ENCODE measurements around the gene FZD10. TPM values are rescaled to one million over a fixed set of nuclear protein-coding genes. Genes with fewer than 3 reads are reported as not detected.

Gene FZD10
- total and polyA plus RNA-seq, 2 of the 8 experiments (the other 6 are each of a cell fraction or from before 2014, with no cell fraction given), result 0.11 to 0.60 TPM

DNA sequence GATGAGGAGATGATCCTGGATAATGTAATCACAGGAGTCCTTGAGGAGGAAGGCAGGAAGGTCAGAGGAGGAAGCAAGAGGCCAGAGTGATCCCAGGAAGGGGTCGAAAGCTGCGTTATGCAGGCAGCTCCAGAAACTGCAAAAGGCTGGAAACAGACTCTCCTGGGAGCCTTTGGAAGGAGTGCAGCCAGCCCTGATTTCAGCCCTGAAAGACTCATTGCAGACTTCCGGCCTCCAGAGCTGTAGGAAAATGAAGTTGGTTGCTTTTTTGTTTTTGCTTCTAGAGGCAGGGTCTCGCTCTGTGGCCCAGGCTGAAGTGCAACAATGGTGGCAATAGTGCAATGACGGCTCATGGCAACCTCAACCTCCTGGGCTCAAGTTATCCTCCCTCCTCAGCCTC, 44.6 kb upstream of the FZD10 start:
- H4K5ac ChIP-seq (ENCODE audit: insufficient read length, low read depth, low read length), result no peak overlapping the region
- H3K36me3 ChIP-seq (ENCODE audit: control insufficient read depth in 2 of 4, insufficient read depth in 4 of 4, low read length in 3 of 4), result no peaks in the 10 kb centered on the region
- DNase-seq (ENCODE audit: low read depth in 1 of 2, low spot score in 2 of 2), result no peak
- POLR2A ChIA-PET (ENCODE audit: partially characterized antibody), result no interaction called here
- H2AK5ac ChIP-seq (ENCODE audit: low read depth, low read length), result no peak overlapping the region
- no peak overlapping the region for H4K91ac ChIP-seq (replicated peaks; ENCODE audit: insufficient read length, low read length)
- no peak overlapping the region for H3K4me2 ChIP-seq (ENCODE audit: insufficient read depth in 1 of 2, low read depth in 2 of 2, low read length in 2 of 2)
- H2AFZ ChIP-seq (ENCODE audit: low read length), result no peak overlapping the region
- no peaks in the 10 kb centered on the region for H3K23me2 ChIP-seq (ENCODE audit: low read depth, low read length)
- no peak overlapping the region for H3K56ac ChIP-seq (replicated peaks; ENCODE audit: insufficient read length, low read depth, low read length)
- H4K8ac ChIP-seq (ENCODE audit: extremely low read depth, insufficient read depth, low read length), result no peak overlapping the region
- H3K18ac ChIP-seq (ENCODE audit: extremely low read depth, low read length), result no peak overlapping the region
- H3K79me2 ChIP-seq (ENCODE audit: control insufficient read depth in 1 of 2, insufficient read depth in 2 of 2, low read length in 2 of 2), result no peaks in the 10 kb centered on the region
- no peaks in the 10 kb centered on the region for H4K20me1 ChIP-seq (replicated peaks in 1 of 2; ENCODE audit: control insufficient read depth in 1 of 2, insufficient read depth in 2 of 2, low read length in 2 of 2)
- H2BK15ac ChIP-seq (ENCODE audit: low read length), result no peak overlapping the region
- FAIRE-seq, result no peak
- H2BK120ac ChIP-seq (replicated peaks; ENCODE audit: low read depth, low read length), result no peak overlapping the region
- no peak overlapping the region for H2BK5ac ChIP-seq (ENCODE audit: low read depth, low read length)
- H3K9me3 ChIP-seq (ENCODE audit: insufficient read depth in 2 of 2, low read depth in 1 of 2, low read length in 1 of 2), result no peaks in the 10 kb centered on the region
- no peaks in the 10 kb centered on the region for H3K79me1 ChIP-seq (ENCODE audit: low read depth, low read length)
- H2BK20ac ChIP-seq (ENCODE audit: low read length), result no peak overlapping the region
- no peak overlapping the region for H3K9ac ChIP-seq (replicated peaks in 1 of 4; ENCODE audit: extremely low read depth in 1 of 4, low read depth in 3 of 4, low read length in 3 of 4)
- H3K14ac ChIP-seq (ENCODE audit: insufficient read length), result no peak overlapping the region
- peaks cover 0 to 15% (median 3%) of the 10 kb centered on the region in 4 experiments; a peak in 2 of 7 replicates for H3K27me3 ChIP-seq (replicated peaks in 1 of 4; ENCODE audit: control insufficient read depth in 3 of 4, extremely low read depth in 1 of 4, insufficient read depth in 3 of 4, low read length in 3 of 4)
- H3K27ac ChIP-seq (ENCODE audit: low read depth, low read length), result no peak overlapping the region
- peaks cover 0 to 4% (median 0%) of the 10 kb centered on the region in 4 experiments; a peak in 2 of 7 replicates for H3K4me1 ChIP-seq (replicated peaks in 1 of 4; ENCODE audit: control insufficient read depth in 3 of 4, insufficient read depth in 4 of 4, low read length in 3 of 4)
- 87% methylated on average over 5 of the region's 5 CpGs; no CpG with 5 or more reads in 1 of the 2 experiments for WGBS, 2 experiments (ENCODE audit: extremely low coverage in 1 of 2, insufficient coverage in 1 of 2, insufficient read length in 1 of 2, insufficient replicate concordance in 2 of 2, low coverage in 1 of 2, low lambda C conversion rate in 2 of 2, missing lambda C conversion rate in 1 of 2)
- H3K23ac ChIP-seq (ENCODE audit: insufficient read length), result no peak overlapping the region
- H2BK12ac ChIP-seq (ENCODE audit: low read depth, low read length), result no peak overlapping the region
- CTCF ChIA-PET (ENCODE audit: partially characterized antibody), result interaction anchor here (1.2 to 1.8 kb wide), 3 partner anchors 9 to 72 kb away, joined by 3 to 6 read pairs (median 4); no protein-coding TSS in a partner anchor
- H3K4ac ChIP-seq (replicated peaks; ENCODE audit: insufficient read length, low read depth, low read length), result no peak overlapping the region
- no peak overlapping the region for H3K4me3 ChIP-seq (ENCODE audit: extremely low read depth in 1 of 4, insufficient read depth in 2 of 4, low read depth in 3 of 4, low read length in 4 of 4)
- TF ChIP-seq SP4 (IDR thresholded peaks at IDR 0.05; ENCODE audit: low read length) (no peak), JUN (IDR thresholded peaks at IDR 0.05; ENCODE audit: low read depth, low read length) (no peak), CBX8 (IDR thresholded peaks at IDR 0.05; ENCODE audit: borderline replicate concordance, low read depth, low read length) (no peak), MAFK (IDR thresholded peaks at IDR 0.05; ENCODE audit: low read depth, low read length) (no peak), YY1 (IDR thresholded peaks at IDR 0.05; ENCODE audit: low read depth, low read length) (no peak), PHF8 (conservative IDR thresholded peaks at IDR 0.05; ENCODE audit: low read depth, low read length) (no peak), SP1 (IDR thresholded peaks at IDR 0.05; ENCODE audit: low read depth, low read length) (no peak), NANOG (IDR thresholded peaks at IDR 0.05; ENCODE audit: insufficient read depth, low read depth, low read length, poor library complexity, severe bottlenecking) (no peak), TBP (IDR thresholded peaks at IDR 0.05; ENCODE audit: low read depth, low read length) (no peak), EP300 (IDR thresholded peaks at IDR 0.05; ENCODE audit: borderline replicate concordance in 1 of 2, low read depth in 2 of 2, low read length in 2 of 2) (no peak), SUZ12 (IDR thresholded peaks at IDR 0.05; ENCODE audit: low read length) (no peak), TAF7 (optimal IDR thresholded peaks at IDR 0.05; ENCODE audit: borderline replicate concordance, low read depth, low read length) (no peak), RFX5 (IDR thresholded peaks at IDR 0.05; ENCODE audit: borderline replicate concordance, low read depth, low read length) (no peak), KDM1A (IDR thresholded peaks at IDR 0.05; ENCODE audit: borderline replicate concordance, low read length) (no peak)
- TF ChIP-seq, protein P1, sequence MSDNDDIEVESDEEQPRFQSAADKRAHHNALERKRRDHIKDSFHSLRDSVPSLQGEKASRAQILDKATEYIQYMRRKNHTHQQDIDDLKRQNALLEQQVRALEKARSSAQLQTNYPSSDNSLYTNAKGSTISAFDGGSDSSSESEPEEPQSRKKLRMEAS (IDR thresholded peaks at IDR 0.05), result no peak
